DOHH2 (cell line): ENCODE results near the gene IL20.

Experiments
- CTCF ChIP-seq: fragments of 200-600 bp; sonication (generic); IDR thresholded peaks from one replicate; pipeline ENCODE4 v1.5.1; 2014; ENCODE audit warnings: antibody characterized with exemption, mild to moderate bottlenecking, low read depth, low read length; ENCODE audit not compliant: poor library complexity, severe bottlenecking
- EZH2phosphoT487 ChIP-seq: fragments of 200-600 bp; sonication (generic); IDR thresholded peaks from 2 replicates; pipeline ENCODE4 v1.6.1; 2017; ENCODE audit warnings: borderline replicate concordance, mild to moderate bottlenecking, antibody characterized with exemption, low read length, moderate library complexity, mixed read lengths

DNA sequence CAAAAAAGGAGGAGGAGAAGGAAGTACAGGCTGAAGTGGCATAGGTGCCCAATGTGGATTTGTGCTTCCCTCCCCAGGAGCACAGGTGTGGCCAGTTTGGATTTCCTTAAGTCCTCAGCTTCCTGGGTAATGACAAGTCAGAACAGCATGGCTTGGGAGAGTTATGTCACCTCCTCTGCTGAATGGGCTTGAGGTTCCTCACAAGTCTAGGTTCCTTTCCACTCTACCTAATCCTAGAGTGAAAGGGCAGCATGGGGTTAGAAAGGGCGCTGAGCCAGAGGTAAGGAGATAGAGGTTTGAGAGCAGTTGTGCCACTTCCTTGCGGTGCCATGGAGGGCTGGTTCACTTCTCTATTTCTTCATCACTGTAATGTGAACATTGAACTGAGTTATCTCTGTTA lies 35.5 kb upstream of the IL20 start:
- TF ChIP-seq EZH2phosphoT487 (no peak), CTCF (no peak)
